Stomach (tissue), 9 donors: Measurements from ENCODE around the gene RIMBP2. TPM values are rescaled to one million over a fixed set of nuclear protein-coding genes. Genes with fewer than 3 reads are reported as not detected.

Source experiments
- DNase-seq, 2 donors: peaks; one replicate each; pipeline versions ENCODE4 v3.0.0 to v3.0.0-alpha.2; 2013 to 2019
- H3K27ac ChIP-seq, 5 donors: fragments of 200-600 bp in 4 of 5; sonication (generic) in 4 of 5; one replicate each; pipeline ENCODE4 v1.5.1; 2013 to 2019; ENCODE audit warnings: mild to moderate bottlenecking in 1 of 5, moderate library complexity in 1 of 5
- H3K27me3 ChIP-seq, 3 donors: fragments of 200-600 bp; sonication (generic); one replicate each; pipeline ENCODE4 v1.5.1; 2017 to 2019; ENCODE audit warnings: mixed run types in 1 of 3
- H3K36me3 ChIP-seq, 4 donors: fragments of 200-600 bp; sonication (generic); 1 replicate in 3 of 4; 2 replicates in 1 of 4; pipeline ENCODE4 v1.5.1; 2016 to 2019
- H3K4me1 ChIP-seq, 4 donors: fragments of 200-600 bp; sonication (generic); one replicate each; pipeline ENCODE4 v1.5.1; 2016 to 2019
- H3K4me3 ChIP-seq, 4 donors: fragments of 200-600 bp; sonication (generic) in 3 of 4; one replicate each; pipeline ENCODE4 v1.5.1; 2016 to 2019; ENCODE audit warnings: mild to moderate bottlenecking in 1 of 4
- H3K9me3 ChIP-seq, 4 donors: fragments of 200-600 bp; sonication (generic); one replicate each; pipeline ENCODE4 v1.5.1; 2016 to 2019
- EP300 ChIP-seq: sonication (generic); formaldehyde crosslinking; IDR thresholded peaks from one replicate; pipeline ENCODE4 v1.6.1; 2017; ENCODE audit warnings: antibody characterized with exemption
- POLR2A ChIP-seq, 4 donors: fragments of 450-650 bp; IDR thresholded peaks; one replicate each; pipeline ENCODE4 v1.6.1; 2016; ENCODE audit warnings: antibody characterized with exemption in 4 of 4, control low read depth in 2 of 4, mild to moderate bottlenecking in 1 of 4, moderate library complexity in 1 of 4
- POLR2AphosphoS5 ChIP-seq, 3 donors: sonication (generic); formaldehyde crosslinking; IDR thresholded peaks; one replicate each; pipeline ENCODE4 v1.6.1; 2016; ENCODE audit warnings: antibody characterized with exemption in 3 of 3
- WGBS, 5 donors: extraction: QIAGEN DNeasy Blood & Tissue Kit in 3 of 5; methylation state at CpG; one replicate each; pipeline versions ENCODE4 v1.1.5 to v1.1.7; 2013 to 2018; 5-methylcytosine and 5-hydroxymethylcytosine counted together
- intact Hi-C: fragments of 100-400 bp; cut with DNase I; formaldehyde crosslinking; loops from one replicate; pipeline ENCODE4 v1.15.1; 2023; ENCODE audit warnings: low total_unique reads
- polyA plus RNA-seq, 3 donors: library from polyadenylated mRNA; stranded (reverse); fragments of 200-250 nt; gene quantifications; one replicate each; pipeline ENCODE4 v1.2.3, GENCODE V29; 2013
- total RNA-seq, 5 donors: library from RNA; depleted of rRNA; stranded (reverse); fragments of >200 nt; gene quantifications; one replicate each; pipeline versions ENCODE4 v1.1.0 to v1.2.3, GENCODE V29; 2014 to 2016
- TF ChIP-seq, protein P1 (sequence below), 7 experiments: fragments of 450-650 bp in 4 of 7; fragments of 200-600 bp in 3 of 7; sonication (generic) in 3 of 7; IDR thresholded peaks; one replicate each; pipeline ENCODE4 v1.5.1; 2016 to 2019; ENCODE audit warnings: antibody characterized with exemption in 7 of 7, control low read depth in 2 of 7, mild to moderate bottlenecking in 1 of 7
- donor health status: healthy with polysubstance abuse.
- donor health status: Bipolar disorder and iron deficiency.
- donor health status: healthy.

Gene RIMBP2
- total and polyA plus RNA-seq, 8 donors, result 0.75 to 44.6 (median 5.6) TPM

GRCh38 chr12:130372936-130373335, 343.2 kb downstream of the RIMBP2 start:
- WGBS, 5 donors, result 49 to 56% (median 52%) methylated on average over 4 of the region's 4 CpGs
- H3K9me3 ChIP-seq, result no peaks in the 10 kb centered on the region
- H3K36me3 ChIP-seq, result no peaks in the 10 kb centered on the region
- intact Hi-C loops, result no loop called here
- TF ChIP-seq POLR2AphosphoS5 (IDR thresholded peaks at IDR 0.05), result no peak
- TF ChIP-seq POLR2A (IDR thresholded peaks at IDR 0.05), result no peak
- no peak for TF ChIP-seq EP300
- TF ChIP-seq, protein P1, sequence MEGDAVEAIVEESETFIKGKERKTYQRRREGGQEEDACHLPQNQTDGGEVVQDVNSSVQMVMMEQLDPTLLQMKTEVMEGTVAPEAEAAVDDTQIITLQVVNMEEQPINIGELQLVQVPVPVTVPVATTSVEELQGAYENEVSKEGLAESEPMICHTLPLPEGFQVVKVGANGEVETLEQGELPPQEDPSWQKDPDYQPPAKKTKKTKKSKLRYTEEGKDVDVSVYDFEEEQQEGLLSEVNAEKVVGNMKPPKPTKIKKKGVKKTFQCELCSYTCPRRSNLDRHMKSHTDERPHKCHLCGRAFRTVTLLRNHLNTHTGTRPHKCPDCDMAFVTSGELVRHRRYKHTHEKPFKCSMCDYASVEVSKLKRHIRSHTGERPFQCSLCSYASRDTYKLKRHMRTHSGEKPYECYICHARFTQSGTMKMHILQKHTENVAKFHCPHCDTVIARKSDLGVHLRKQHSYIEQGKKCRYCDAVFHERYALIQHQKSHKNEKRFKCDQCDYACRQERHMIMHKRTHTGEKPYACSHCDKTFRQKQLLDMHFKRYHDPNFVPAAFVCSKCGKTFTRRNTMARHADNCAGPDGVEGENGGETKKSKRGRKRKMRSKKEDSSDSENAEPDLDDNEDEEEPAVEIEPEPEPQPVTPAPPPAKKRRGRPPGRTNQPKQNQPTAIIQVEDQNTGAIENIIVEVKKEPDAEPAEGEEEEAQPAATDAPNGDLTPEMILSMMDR (IDR thresholded peaks at IDR 0.05), result no peak
- peaks cover 0 to 53% (median 0%) of the 10 kb centered on the region in 3 donors for H3K27me3 ChIP-seq
- no peak overlapping the region for H3K4me3 ChIP-seq
- no peak overlapping the region for H3K27ac ChIP-seq
- H3K4me1 ChIP-seq, result no peaks in the 10 kb centered on the region
- DNase-seq, result no peak

DNA sequence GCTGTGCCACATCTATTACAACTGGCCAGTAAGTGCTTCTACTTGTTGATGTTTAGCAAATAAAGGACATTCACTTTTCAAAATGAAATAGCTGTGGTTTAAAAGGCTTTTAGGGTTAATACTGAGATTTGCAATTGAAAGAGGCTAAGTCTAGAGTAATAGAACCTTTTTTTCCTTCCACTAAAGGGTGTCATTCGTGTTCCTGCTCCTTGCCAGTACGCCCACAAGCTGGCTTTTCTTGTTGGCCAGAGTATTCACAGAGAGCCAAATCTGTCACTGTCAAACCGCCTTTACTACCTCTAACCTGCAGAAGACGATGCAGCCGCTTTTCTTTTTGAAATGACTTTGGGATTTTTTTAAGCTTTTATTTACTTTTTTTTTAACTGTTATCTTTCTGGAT, 344.8 kb downstream of the RIMBP2 start:
- H3K9me3 ChIP-seq, result no peaks in the 10 kb centered on the region
- H3K27me3 ChIP-seq, result peaks cover 0 to 51% (median 0%) of the 10 kb centered on the region in 3 donors
- no peaks in the 10 kb centered on the region for H3K4me1 ChIP-seq
- TF ChIP-seq POLR2AphosphoS5 (IDR thresholded peaks at IDR 0.05) (no peak), POLR2A (IDR thresholded peaks at IDR 0.05) (no peak), EP300 (no peak)
- TF ChIP-seq, protein P1 (IDR thresholded peaks at IDR 0.05), result no peak
- whole genome bisulfite sequencing, 5 donors, result 11 to 24% (median 19%) methylated on average over 5 of the region's 5 CpGs
- no peaks in the 10 kb centered on the region for H3K36me3 ChIP-seq
- intact Hi-C loops, result no loop called here
- H3K27ac ChIP-seq, result no peak overlapping the region
- DNase-seq, result no peak
- H3K4me3 ChIP-seq, result no peak overlapping the region

DNA sequence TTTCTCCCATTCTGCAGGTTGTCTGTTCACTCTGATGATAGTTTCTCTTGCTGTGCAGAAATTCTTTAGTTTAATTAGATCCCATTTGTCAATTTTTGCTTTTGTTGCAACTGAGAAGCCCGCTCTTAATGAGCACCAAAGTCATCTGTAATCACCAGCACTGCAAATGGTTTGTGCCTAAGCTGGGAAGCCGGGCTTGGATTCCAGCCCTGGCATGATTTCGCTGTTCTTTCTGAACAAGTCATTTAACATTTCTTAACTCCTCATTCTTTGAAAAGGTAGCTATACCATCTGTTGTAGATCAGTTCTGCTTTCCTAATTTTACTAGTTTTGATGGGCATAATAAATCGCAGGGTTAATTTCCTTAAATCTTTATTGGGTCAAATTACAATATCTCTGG, 346.3 kb downstream of the RIMBP2 start:
- DNase-seq, result no peak
- WGBS, 5 donors, result 77 to 90% (median 83%) methylated on average over 4 of the region's 4 CpGs
- peaks cover 0 to 43% (median 0%) of the 10 kb centered on the region in 3 donors for H3K27me3 ChIP-seq
- no peaks in the 10 kb centered on the region for H3K9me3 ChIP-seq
- H3K4me1 ChIP-seq, result no peaks in the 10 kb centered on the region
- TF ChIP-seq, protein P1 (IDR thresholded peaks at IDR 0.05), result no peak
- TF ChIP-seq EP300, result no peak
- no peak for TF ChIP-seq POLR2AphosphoS5 (IDR thresholded peaks at IDR 0.05)
- TF ChIP-seq POLR2A (IDR thresholded peaks at IDR 0.05), result no peak
- H3K27ac ChIP-seq, result no peak overlapping the region
- intact Hi-C loops, result no loop called here
- H3K4me3 ChIP-seq, result no peak overlapping the region
- no peaks in the 10 kb centered on the region for H3K36me3 ChIP-seq

DNA sequence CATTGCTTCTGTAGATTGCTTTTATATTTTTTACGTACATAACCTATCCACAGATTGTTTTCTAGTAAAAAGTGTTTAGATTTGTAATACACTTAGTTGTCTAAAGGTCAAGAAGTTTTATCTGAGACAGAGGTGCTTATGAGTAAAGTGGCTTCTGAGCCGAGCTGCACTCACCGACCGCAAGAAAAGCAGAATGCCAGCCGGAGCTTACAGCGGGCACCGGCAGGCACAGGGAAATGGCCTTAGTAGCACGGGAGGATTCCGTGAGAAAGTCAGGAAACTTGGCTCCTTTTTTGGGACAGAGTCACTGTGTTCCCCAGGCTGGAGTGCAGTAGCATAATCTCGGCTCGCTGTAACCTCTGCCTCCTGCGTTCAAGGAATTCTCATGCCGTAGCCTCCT, 348.6 kb downstream of the RIMBP2 start:
- TF ChIP-seq POLR2AphosphoS5 (IDR thresholded peaks at IDR 0.05), result no peak
- TF ChIP-seq POLR2A (IDR thresholded peaks at IDR 0.05), result no peak
- no peak for TF ChIP-seq EP300
- TF ChIP-seq, protein P1 (IDR thresholded peaks at IDR 0.05), result no peak
- no peak overlapping the region for H3K27ac ChIP-seq
- no peaks in the 10 kb centered on the region for H3K36me3 ChIP-seq
- intact Hi-C loops, result no loop called here
- no peak overlapping the region for H3K4me3 ChIP-seq
- no peak for DNase-seq
- H3K4me1 ChIP-seq, result no peaks in the 10 kb centered on the region
- no peaks in the 10 kb centered on the region for H3K9me3 ChIP-seq
- 82 to 92% (median 91%) methylated on average over 13 of the region's 13 CpGs for WGBS, 5 donors
- peaks cover 0 to 24% (median 0%) of the 10 kb centered on the region in 3 donors for H3K27me3 ChIP-seq
